ENCODE measurements around the gene NEUROD4.

- TF ChIP-seq CTCF (conservative IDR thresholded peaks at IDR 0.05; ENCODE audit: low read depth, low read length) (no peak), EZH2 (IDR thresholded peaks at IDR 0.05; ENCODE audit: borderline replicate concordance, low read depth, low read length, poor library complexity, severe bottlenecking) (no peak)
Observed at GRCh38 chr12:54975875-54976274, 43.9 kb upstream of the NEUROD4 start.

Data from A673 (cell line).